Spleen (tissue), 11 donors: ENCODE results near the gene NFKBIL1. TPM values are rescaled to one million over a fixed set of nuclear protein-coding genes. Genes with fewer than 3 reads are reported as not detected.

ENCODE experiments used
- DNase-seq: peaks from one replicate; pipeline ENCODE4 v3.0.0-alpha.2; 2020
- H3K27ac ChIP-seq, 8 donors: fragments of 200-600 bp; sonication (generic) in 7 of 8; 1 replicate in 4 of 8; 2 replicates in 4 of 8; pipeline versions ENCODE4 v1.5.0 to v1.8.0; 2016 to 2021; ENCODE audit warnings: inconsistent platforms in 4 of 8, mild to moderate bottlenecking in 4 of 8, moderate library complexity in 1 of 8
- H3K27me3 ChIP-seq, 7 donors: fragments of 200-600 bp; sonication (generic) in 6 of 7; replicated peaks in 1 of 7; 1 replicate in 4 of 7; 2 replicates in 3 of 7; pipeline versions ENCODE4 v1.5.0 to v1.8.0; 2016 to 2021; ENCODE audit warnings: inconsistent platforms in 3 of 7, mild to moderate bottlenecking in 1 of 7
- H3K36me3 ChIP-seq, 6 donors: fragments of 200-600 bp; sonication (generic) in 5 of 6; 1 replicate in 4 of 6; 2 replicates in 2 of 6; pipeline versions ENCODE4 v1.5.0 to v1.8.0; 2016 to 2021; ENCODE audit warnings: inconsistent platforms in 2 of 6
- H3K4me1 ChIP-seq, 6 donors: fragments of 200-600 bp; sonication (generic) in 5 of 6; 1 replicate in 3 of 6; 2 replicates in 3 of 6; pipeline versions ENCODE4 v1.5.0 to v1.8.0; 2016 to 2021; ENCODE audit warnings: inconsistent platforms in 3 of 6
- H3K4me3 ChIP-seq, 8 donors: fragments of 200-600 bp; sonication (generic) in 7 of 8; 1 replicate in 4 of 8; 2 replicates in 4 of 8; pipeline versions ENCODE4 v1.5.0 to v1.8.0; 2016 to 2021; ENCODE audit warnings: inconsistent platforms in 4 of 8, mild to moderate bottlenecking in 4 of 8, moderate library complexity in 2 of 8
- H3K9me3 ChIP-seq, 8 donors: fragments of 200-600 bp; sonication (generic) in 7 of 8; 1 replicate in 4 of 8; 2 replicates in 4 of 8; pipeline versions ENCODE4 v1.5.0 to v1.8.0; 2016 to 2021; ENCODE audit warnings: inconsistent platforms in 4 of 8
- POLR2A ChIP-seq, 3 donors: fragments of 450-650 bp; IDR thresholded peaks; one replicate each; pipeline ENCODE4 v1.5.1; 2017; ENCODE audit warnings: antibody characterized with exemption in 3 of 3, mild to moderate bottlenecking in 1 of 3
- POLR2AphosphoS5 ChIP-seq, 3 donors: sonication (generic); formaldehyde crosslinking; IDR thresholded peaks; one replicate each; pipeline ENCODE4 v1.5.1; 2017; ENCODE audit warnings: antibody characterized with exemption in 3 of 3
- WGBS, 5 donors: extraction: QIAGEN DNeasy Blood & Tissue Kit in 3 of 5; methylation state at CpG; one replicate each; pipeline versions ENCODE4 v1.1.5 to v1.1.7; 2013 to 2018; 5-methylcytosine and 5-hydroxymethylcytosine counted together
- intact Hi-C: fragments of 100-400 bp; cut with DNase I; formaldehyde crosslinking; loops from one replicate; pipeline ENCODE4 v1.15.0; 2023; ENCODE audit warnings: low total_unique reads
- polyA plus RNA-seq, 3 donors: library from polyadenylated mRNA; stranded (reverse); fragments of 200-250 nt; gene quantifications; one replicate each; pipeline ENCODE4 v1.2.1, GENCODE V29; 2013
- total RNA-seq, 7 donors: library from RNA; depleted of rRNA in 3 of 7; stranded (reverse); fragments of >200 nt in 3 of 7; fragmentation: NEBNext Ultra II Directional in 4 of 7; extraction: Animal tissue kit (Norgen Biotek cat#: 25700) in 4 of 7; gene quantifications; one replicate each; pipeline versions ENCODE4 v1.1.0 to v1.2.1, GENCODE V29; 2016 to 2021
- TF ChIP-seq, protein P1 (sequence below), 11 experiments: fragments of 200-600 bp in 7 of 11; fragments of 450-650 bp in 4 of 11; sonication (generic) in 4 of 11; IDR thresholded peaks in 8 of 11; conservative IDR thresholded peaks in 3 of 11; 1 replicate in 7 of 11; 2 replicates in 4 of 11; pipeline versions ENCODE4 v1.4.0 to v1.8.0; 2016 to 2021; ENCODE audit warnings: antibody characterized with exemption in 11 of 11, inconsistent platforms in 4 of 11, mild to moderate bottlenecking in 1 of 11
- donor health status: healthy with polysubstance abuse.
- donor health status: DM: no; HTN: no; CAD: no; lungs with moderate emphysema.
- donor health status: DM: no; HTN: no; CAD: no.
- donor health status: Bipolar disorder and iron deficiency.
- donor health status: healthy.
- donor health status: DM: no; HTN: no; CAD: no.
- donor health status: DM: yes; HTN: yes; CAD: no.

NFKBIL1 gene
- total and polyA plus RNA-seq, 10 donors, result 11.0 to 36.3 (median 19.4) TPM

DNA sequence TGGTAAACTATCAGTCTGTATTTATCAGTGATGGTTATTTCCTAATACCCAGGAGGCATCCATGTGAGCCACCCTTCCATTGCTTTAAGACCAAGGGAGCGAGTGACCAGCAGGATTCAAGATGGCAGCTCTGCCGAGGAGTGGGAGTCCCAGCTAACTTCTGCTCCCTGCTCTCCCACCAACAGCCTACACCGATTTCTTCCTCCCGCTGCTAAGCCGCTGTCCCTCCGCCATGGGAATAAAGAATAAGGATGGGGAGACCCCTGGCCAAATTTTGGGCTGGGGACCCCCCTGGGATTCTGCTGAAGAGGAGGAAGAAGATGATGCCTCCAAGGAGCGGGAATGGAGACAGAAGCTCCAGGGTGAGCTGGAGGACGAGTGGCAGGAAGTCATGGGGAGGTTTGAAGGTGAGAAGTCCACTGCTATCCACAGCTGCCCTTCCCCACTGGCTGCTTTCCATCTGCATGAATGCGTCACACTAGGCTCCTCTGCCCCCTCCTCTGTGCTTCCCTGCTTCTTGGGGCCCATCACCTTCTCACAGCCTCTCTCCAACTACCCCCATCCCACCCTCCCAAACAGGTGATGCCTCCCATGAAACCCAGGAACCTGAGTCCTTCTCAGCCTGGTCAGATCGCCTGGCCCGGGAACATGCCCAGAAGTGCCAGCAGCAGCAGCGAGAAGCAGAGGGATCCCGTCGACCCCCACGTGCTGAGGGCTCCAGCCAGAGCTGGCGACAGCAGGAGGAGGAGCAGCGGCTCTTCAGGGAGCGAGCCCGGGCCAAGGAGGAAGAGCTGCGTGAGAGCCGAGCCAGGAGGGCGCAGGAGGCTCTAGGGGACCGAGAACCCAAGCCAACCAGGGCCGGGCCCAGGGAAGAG is 10.3 kb downstream of the NFKBIL1 start:
- peak overlapping the region; percentile 75 to 92 (median 90) for H3K27ac ChIP-seq
- H3K4me3 ChIP-seq, result peak overlapping the region in 7 of 8 donors; percentile 1 to 64 (median 26)
- H3K9me3 ChIP-seq, result no peaks in the 10 kb centered on the region
- H3K27me3 ChIP-seq, result no peaks in the 10 kb centered on the region
- H3K4me1 ChIP-seq, result peaks cover 66 to 99% (median 79%) of the 10 kb centered on the region in 6 donors
- intact Hi-C loops, result no loop called here
- 51 to 63% (median 56%) methylated on average over 23 to 24 of the region's 24 CpGs for WGBS, 5 donors
- peaks cover 0 to 38% (median 0%) of the 10 kb centered on the region in 6 donors for H3K36me3 ChIP-seq
- peak; percentile 85 for DNase-seq
- peak in 2 of 3 donors; percentile 51 to 65 for TF ChIP-seq POLR2AphosphoS5 (IDR thresholded peaks at IDR 0.05)
- no peak for TF ChIP-seq POLR2A (IDR thresholded peaks at IDR 0.05)

DNA sequence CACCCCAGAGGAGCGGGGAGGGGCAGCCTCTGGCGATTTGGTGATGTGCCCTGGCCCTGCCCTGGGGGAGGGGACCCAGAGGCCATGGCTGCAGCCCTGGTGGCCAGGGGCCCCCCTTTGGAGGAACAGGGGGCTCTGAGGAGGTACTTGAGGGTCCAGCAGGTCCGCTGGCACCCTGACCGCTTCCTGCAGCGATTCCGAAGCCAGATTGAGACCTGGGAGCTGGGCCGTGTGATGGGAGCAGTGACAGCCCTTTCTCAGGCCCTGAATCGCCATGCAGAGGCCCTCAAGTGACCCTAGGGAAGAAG is 10.9 kb downstream of the NFKBIL1 start:
- peaks cover 0 to 32% (median 0%) of the 10 kb centered on the region in 6 donors for H3K36me3 ChIP-seq
- peak in 1 of 3 donors; percentile 46 for TF ChIP-seq POLR2AphosphoS5 (IDR thresholded peaks at IDR 0.05)
- TF ChIP-seq, protein P1, sequence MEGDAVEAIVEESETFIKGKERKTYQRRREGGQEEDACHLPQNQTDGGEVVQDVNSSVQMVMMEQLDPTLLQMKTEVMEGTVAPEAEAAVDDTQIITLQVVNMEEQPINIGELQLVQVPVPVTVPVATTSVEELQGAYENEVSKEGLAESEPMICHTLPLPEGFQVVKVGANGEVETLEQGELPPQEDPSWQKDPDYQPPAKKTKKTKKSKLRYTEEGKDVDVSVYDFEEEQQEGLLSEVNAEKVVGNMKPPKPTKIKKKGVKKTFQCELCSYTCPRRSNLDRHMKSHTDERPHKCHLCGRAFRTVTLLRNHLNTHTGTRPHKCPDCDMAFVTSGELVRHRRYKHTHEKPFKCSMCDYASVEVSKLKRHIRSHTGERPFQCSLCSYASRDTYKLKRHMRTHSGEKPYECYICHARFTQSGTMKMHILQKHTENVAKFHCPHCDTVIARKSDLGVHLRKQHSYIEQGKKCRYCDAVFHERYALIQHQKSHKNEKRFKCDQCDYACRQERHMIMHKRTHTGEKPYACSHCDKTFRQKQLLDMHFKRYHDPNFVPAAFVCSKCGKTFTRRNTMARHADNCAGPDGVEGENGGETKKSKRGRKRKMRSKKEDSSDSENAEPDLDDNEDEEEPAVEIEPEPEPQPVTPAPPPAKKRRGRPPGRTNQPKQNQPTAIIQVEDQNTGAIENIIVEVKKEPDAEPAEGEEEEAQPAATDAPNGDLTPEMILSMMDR (IDR thresholded peaks at IDR 0.05 in 8 of 11, conservative IDR thresholded peaks at IDR 0.05 in 3 of 11), result no peak
- H3K4me3 ChIP-seq, result peak overlapping the region in 7 of 8 donors; percentile 1 to 64 (median 26)

DNA sequence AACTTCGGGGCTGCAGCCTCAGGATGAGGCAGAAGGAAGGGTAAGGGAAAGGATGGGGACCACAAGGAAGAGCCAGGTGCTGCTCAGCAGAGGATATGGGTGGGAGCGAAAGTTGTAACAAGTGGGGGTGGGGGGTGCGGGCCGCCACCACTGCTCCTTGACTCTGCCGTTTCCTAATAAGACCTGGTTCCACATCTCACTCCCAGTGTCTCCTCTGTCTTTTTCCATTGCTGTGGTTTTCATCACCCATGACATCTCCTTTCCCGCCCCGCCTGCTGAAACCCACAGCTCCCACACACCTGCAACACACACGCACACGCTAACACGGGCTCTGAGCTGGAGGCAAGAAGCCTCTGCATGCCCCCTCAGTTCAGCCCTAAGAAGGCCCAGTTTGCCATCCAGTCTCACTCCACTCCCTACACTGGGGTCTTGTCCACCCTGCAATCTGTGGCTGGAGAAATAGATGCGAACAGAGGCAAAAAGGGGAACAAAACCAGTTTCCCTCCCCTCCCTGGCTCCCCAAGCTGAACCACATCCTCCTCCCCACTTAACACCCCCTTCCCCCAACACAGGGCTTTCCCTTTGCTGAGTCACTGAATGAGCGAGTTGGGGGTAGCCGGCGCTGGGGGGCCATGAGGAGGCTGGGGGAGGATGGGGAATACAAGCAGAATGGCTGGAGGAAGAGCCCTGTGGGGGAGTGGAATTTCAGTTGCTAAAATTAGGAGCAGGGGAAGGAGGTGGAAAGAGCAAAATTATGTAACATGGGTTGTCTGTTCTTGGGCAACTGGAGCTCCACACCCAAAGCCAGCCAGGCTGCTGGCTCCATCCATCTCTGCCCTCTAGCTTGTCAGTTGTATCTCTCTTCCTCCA is 11.5 kb downstream of the NFKBIL1 start:
- intact Hi-C loops, result no loop called here
- Histone ChIP-seq H3K4me1 (peaks cover 76 to 99% (median 84%) of the 10 kb centered on the region in 6 donors), H3K36me3 (peaks cover 0 to 26% (median 0%) of the 10 kb centered on the region in 6 donors), H3K27me3 (no peaks in the 10 kb centered on the region), H3K9me3 (no peaks in the 10 kb centered on the region), H3K4me3 (peak overlapping the region in 7 of 8 donors; percentile 1 to 64 (median 26)), H3K27ac (peak overlapping the region; percentile 75 to 92 (median 90))
- peak; percentile 88 for DNase-seq
- TF ChIP-seq, protein P1 (IDR thresholded peaks at IDR 0.05 in 8 of 11, conservative IDR thresholded peaks at IDR 0.05 in 3 of 11), result no peak
- TF ChIP-seq POLR2AphosphoS5 (IDR thresholded peaks at IDR 0.05) (peak in 2 of 3 donors; percentile 67 to 72), POLR2A (IDR thresholded peaks at IDR 0.05) (peak in 1 of 3 donors; percentile 27)
- 10 to 32% (median 23%) methylated on average over 14 of the region's 14 CpGs for WGBS, 5 donors

More for the DNA sequence above, 10.9 kb downstream of the NFKBIL1 start:
- intact Hi-C loops, result no loop called here
- DNase-seq, result no peak
- no peaks in the 10 kb centered on the region for H3K27me3 ChIP-seq
- H3K27ac ChIP-seq, result peak overlapping the region; percentile 75 to 92 (median 90)
- H3K4me1 ChIP-seq, result peaks cover 71 to 99% (median 81%) of the 10 kb centered on the region in 6 donors
- WGBS, 5 donors, result 65 to 70% (median 65%) methylated on average over 8 of the region's 8 CpGs
- no peaks in the 10 kb centered on the region for H3K9me3 ChIP-seq

DNA sequence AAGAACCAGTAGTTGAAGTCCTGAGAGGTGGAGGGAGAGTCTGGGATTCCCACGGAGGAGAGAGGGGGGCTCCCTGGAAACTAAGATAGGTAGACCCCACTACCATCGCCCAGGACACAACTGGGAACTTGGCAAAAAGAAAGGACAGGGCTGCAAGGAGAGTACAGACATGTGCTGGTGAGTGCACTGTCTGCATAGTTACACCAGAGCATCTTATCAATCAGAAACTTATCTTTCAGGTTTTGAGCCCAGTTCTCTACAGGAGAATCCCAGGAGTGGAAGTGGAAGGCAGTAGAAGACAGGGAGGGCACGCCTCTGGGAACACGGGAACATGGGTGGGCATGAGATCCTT is 12.2 kb downstream of the NFKBIL1 start:
- H3K27ac ChIP-seq, result peak overlapping the region; percentile 75 to 92 (median 90)
- H3K9me3 ChIP-seq, result no peaks in the 10 kb centered on the region
- peak overlapping the region in 7 of 8 donors; percentile 1 to 64 (median 26) for H3K4me3 ChIP-seq
- DNase-seq, result no peak
- no peaks in the 10 kb centered on the region for H3K27me3 ChIP-seq
- WGBS, 5 donors, result 17 to 31% (median 20%) methylated on average over 4 of the region's 4 CpGs
- TF ChIP-seq POLR2AphosphoS5 (IDR thresholded peaks at IDR 0.05) (no peak), POLR2A (IDR thresholded peaks at IDR 0.05) (no peak)
- TF ChIP-seq, protein P1 (IDR thresholded peaks at IDR 0.05 in 8 of 11, conservative IDR thresholded peaks at IDR 0.05 in 3 of 11), result no peak
- intact Hi-C loops, result no loop called here
- H3K36me3 ChIP-seq, result peaks cover 0 to 20% (median 0%) of the 10 kb centered on the region in 6 donors
- peaks cover 76 to 99% (median 85%) of the 10 kb centered on the region in 6 donors for H3K4me1 ChIP-seq
